AG09319 (cell line): ENCODE data around the gene FCRL5.

ENCODE experiments used
- DNase-seq: peaks from one replicate; pipeline ENCODE4 v3.0.0-alpha.2; 2010; ENCODE audit warnings: low read depth; ENCODE audit errors: extremely low read depth
- TF ChIP-seq, protein P1 (sequence below): IDR thresholded peaks from 2 replicates; pipeline ENCODE4 v1.5.1; 2011; ENCODE audit warnings: low read depth, mild to moderate bottlenecking, inconsistent platforms, low read length, moderate library complexity

FCRL5 gene

DNA sequence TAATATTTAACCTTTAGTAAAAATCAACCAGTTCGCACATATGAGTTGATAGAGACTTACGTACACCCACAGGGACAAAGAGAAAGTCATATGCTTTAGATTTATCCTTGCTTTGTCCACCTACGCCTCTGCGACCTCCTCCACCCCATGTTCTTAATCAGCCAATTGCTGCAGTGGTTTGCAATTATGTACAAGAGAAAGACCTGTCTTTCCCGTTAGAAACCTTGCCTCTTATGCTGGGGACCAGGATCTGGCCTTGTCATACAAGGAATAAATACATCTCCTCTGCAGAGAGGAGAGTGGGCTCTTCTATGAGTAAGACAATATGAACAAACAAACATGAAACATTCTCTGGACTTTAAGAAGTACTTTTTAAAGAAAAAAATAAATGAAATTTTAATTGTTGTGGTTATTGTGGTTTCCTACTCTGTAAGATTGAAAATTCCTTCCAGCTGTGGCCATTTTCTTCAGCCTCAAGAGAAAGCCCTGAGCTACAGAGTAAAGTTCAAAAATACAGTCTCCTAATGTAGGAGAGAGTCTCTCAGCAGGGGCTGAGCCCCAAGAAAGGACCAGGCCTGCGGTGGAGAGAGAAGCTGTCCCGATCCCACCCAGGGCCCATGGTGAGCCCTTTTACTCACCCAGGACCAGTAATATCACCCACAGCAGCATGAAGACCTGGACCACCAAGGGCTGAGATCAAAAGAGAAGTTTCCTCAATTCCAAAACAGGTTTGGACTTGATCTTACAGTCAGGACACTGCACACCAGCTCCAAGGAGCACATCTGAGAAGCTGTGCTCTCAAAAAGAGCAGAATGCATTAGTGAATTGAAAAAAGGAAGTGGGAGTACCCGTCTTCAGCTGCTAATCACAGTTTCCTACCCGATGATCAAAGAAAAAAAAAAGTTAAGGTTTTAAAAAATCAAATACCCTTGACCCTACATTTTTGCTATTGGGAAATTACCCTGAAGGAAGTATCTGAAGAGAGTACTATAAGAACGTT lies at the start of gene FCRL5:
Gene FCRL5, minus strand, starts transcription at position 822 of the 1,000 bp plus-strand sequence. Its CDS starts 153 bp downstream, at position 669.
- TF ChIP-seq, protein P1, sequence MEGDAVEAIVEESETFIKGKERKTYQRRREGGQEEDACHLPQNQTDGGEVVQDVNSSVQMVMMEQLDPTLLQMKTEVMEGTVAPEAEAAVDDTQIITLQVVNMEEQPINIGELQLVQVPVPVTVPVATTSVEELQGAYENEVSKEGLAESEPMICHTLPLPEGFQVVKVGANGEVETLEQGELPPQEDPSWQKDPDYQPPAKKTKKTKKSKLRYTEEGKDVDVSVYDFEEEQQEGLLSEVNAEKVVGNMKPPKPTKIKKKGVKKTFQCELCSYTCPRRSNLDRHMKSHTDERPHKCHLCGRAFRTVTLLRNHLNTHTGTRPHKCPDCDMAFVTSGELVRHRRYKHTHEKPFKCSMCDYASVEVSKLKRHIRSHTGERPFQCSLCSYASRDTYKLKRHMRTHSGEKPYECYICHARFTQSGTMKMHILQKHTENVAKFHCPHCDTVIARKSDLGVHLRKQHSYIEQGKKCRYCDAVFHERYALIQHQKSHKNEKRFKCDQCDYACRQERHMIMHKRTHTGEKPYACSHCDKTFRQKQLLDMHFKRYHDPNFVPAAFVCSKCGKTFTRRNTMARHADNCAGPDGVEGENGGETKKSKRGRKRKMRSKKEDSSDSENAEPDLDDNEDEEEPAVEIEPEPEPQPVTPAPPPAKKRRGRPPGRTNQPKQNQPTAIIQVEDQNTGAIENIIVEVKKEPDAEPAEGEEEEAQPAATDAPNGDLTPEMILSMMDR, result no peak
- DNase-seq, result no peak

GRCh38 chr1:157600236-157600635 lies 47.9 kb upstream of the FCRL5 start:
- DNase-seq, result no peak
- TF ChIP-seq, protein P1, result no peak

DNA sequence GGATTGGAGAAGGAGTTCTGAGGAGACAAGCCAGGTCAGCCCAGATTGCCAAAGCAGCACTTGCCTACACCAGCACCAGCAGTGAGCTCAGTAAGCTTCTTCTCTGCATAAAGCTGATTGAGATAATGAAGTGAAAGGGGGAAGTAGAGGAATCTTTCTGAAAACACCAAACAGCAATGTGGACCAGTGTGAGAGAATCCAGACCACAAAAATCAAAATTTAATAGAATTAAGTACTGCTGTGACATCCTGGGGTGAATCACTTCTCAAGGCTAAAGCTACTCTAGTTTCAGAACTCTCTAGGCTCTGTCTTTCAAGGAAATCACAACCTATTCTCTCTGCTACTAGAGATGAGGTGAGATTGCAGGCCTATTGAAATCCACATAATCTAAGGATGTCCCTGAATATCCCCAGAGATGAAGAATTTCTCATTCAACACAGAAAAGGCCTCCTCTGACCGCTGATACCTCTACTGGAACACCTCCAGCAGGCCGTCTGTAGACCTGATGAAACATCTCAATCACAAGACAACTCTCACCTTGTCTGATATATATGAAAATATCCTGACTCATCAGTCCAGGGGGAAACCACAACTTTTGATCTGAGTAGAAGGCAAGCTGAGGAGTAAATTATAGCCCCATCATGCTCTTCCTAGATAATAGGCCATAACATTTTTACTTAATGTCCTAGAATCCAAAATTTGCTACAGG lies 45.8 kb upstream of the FCRL5 start, which contains the start of gene FCRL4:
Gene FCRL4, minus strand, starts transcription at position 127 of the 709 bp plus-strand sequence. CDS start 141 bp downstream, outside the sequence.
- no peak for DNase-seq

DNA sequence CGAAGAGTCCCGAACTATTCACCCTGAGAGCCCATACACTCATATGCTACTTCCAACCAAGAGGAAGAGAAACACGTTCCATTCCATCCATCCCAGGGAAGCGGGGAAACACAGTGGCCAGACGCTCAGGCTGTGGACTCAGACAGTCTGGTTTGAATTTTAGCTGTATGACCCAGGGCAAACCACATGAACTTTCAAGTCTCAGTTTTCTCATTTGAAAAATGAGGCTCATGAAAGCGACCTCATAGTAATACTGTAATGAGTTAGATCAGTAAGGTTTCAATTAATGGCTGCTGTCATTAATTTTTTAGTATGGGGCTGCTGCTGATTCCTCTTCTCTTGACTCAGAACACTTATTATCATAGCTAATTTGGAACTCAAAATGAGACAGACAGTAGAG lies 44.1 kb upstream of the FCRL5 start:
- DNase-seq, result no peak
- TF ChIP-seq, protein P1, result no peak

More for the DNA sequence above, 45.8 kb upstream of the FCRL5 start, which contains the start of gene FCRL4:
- TF ChIP-seq, protein P1, result no peak

GRCh38 chr1:157595356-157595755 lies 43.0 kb upstream of the FCRL5 start:
- no peak for DNase-seq
- TF ChIP-seq, protein P1, result no peak

DNA sequence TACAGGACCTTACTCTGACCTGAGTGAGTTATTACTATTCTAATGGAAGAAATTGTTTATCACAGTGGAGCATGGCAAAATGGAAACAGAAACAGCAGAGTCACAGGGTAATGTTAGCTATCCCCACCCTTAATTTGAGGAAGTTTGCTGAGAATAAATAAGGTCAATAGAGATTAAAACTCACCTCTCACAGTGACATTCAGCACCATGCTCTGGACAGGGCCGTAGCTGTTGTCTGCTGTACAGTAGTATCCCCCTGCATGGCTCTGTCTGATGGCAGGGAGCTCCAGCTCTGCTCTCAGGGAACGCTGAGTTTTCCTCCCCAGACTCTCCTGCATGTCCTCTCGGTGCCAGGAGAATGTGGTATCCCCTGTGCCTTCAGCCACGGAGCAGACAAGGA lies 33.7 kb upstream of the FCRL5 start:
- no peak for DNase-seq
- TF ChIP-seq, protein P1, result no peak
